ENCODE results near the gene N4BP3.
"Not testable (repeated sequence)": the region's sequence is repeated elsewhere in the genome, so short reads cannot be mapped to it uniquely, and the experiment has no call there.

N4BP3 gene

DNA sequence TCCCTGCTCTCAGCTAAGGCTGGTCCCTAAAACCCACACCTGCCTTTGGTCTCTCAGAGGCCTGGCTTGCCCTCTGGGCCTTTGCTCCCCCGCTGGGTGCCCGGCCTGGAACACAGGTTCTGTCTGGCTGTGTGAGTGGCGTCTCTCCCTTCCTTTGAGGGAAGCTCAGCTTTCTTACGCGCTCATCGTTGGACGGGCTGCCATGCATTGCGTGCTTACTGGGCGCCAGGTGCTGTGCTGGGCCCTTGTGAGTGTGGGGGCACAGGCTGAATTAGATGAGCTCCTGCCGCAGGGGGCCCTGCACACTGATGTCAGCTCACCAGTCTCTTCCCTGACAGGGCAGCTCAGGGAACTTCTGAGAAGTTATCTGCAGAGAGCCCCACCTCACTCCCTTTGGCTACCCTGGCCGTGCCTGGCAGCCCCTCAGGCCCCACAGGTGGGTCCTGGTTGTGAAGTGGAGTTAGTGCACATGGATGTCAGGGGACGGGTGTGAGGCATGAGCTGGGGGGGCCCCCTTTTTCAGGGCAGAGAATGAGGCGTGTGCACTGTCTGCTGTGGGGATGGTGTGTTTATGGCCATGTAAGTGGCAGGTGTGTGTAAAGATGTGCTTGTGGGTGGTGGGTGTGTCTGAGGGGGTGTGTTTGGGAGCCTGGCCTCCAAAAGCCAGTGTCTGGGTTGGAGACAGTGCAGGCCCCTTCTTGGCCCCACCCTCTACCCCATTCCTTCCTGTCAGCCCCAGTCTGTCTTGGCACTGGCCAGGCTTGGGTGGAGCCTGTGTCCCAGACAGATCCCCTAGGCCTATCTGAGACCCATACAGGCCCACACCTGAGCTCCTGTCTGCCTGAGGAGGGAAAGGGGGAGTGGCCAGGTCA is 10.0 kb downstream of the N4BP3 start:
- DNase-seq = peak; percentile 53

GRCh38 chr5:178123966-178124925 is 10.9 kb downstream of the N4BP3 start:
- no peak for DNase-seq

DNA sequence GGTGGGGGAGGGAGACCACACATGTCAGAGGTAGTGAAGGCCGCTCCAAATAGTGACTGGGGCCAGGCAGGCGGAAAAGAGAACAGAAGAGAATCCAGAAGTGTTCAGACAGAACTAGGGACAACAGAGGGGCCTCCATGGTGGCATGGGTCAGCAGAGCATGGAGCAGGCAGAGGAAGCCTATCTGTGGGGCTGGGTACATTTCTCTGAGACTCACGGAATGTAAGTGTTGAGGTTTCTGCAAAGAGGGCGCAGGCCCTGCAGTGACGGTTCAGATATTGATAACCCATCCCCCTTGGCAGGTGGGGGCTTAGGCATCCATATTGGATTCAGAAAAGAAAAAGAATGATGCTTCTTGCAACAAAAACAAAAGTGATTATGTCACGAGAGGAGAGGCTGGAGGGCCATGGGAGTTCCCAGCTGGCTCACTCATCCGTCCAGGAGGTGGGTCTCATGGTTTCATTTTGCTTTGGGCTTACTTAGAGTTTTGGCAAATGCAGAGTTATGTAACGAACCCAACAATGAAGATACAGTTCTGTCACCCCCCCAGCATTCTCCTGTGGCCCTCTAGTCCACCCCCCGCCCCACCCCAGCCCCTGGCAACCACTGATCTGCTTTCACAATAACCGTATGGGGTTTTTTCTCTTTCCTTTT is 12.0 kb downstream of the N4BP3 start:
- DNase-seq = no peak

- peak; percentile 70 for DNase-seq
Measured at GRCh38 chr5:178126556-178126955, 13.2 kb downstream of the N4BP3 start.

GRCh38 chr5:178127300-178128009 is 14.1 kb downstream of the N4BP3 start:
- DNase-seq = peak; percentile 88

DNA sequence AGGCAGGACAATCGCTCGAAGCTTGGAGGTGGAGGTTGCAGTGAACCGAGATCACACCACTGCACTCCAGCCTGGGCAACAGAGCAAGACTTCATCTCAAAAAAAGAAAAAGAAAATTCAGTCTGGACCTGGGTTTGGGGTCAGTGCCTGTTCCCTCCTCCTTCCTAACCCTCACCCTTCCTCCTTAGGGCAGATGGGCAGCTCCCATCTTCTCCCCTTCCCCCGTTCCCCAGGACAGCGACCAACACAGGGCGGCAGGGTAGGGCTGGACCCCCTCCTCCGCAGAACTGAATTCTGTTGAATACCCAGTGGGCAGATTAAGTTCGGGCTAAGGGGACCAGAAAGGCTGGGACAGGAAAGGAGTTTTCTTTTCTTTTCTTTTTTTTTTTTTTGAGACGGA is 16.0 kb downstream of the N4BP3 start:
- no peak for DNase-seq

DNA sequence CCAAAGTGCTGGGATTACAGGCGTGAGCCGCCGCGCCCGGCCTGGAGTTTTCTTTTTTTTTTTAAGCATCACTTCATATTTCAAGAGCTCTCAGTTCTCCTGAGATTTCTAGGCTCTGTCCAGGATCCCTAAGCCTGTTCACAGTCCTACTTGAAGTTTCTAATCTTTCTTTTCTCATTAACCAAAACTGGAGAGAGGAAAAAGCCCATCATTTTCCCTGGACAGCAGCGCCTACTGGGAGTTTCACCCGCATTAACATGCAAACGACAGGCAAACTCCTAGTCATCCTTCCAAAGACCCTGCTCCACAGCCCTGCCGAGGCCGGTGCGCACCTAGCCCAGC is 16.9 kb downstream of the N4BP3 start:
- DNase-seq = not testable (repeated sequence)

GRCh38 chr5:178130576-178131445 is 17.5 kb downstream of the N4BP3 start, which contains the start of gene RMND5B:
Gene RMND5B (plus strand): TSS chr5:178131014. CDS start chr5:178138120, 7,106 bp downstream.
- DNase-seq = peak; percentile 92

DNA sequence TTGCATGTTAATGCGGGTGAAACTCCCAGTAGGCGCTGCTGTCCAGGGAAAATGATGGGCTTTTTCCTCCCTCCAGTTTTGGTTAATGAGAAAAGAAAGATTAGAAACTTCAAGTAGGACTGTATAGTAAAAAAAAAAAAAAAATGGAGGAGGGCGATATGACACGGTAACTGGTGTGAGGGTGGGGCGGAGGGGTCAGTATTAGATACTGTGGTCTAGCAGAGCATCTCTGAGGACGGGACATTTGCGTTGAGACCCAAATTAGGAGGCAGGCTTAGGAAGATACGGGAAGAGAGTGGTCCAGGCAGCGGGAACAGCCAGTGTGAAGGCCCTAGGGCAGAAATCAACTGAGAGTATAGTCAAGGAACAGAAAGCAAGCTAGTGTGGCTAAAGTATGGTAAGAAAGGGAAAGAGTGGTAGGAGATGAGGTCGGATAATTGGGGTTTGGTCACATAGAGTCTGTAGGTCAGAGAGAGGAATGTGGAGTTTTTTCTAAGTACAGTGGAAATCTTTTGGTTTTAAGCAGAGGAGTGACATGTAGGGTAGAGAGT is 18.2 kb downstream of the N4BP3 start:
- no peak for DNase-seq

- DNase-seq = no peak
Measured at GRCh38 chr5:178136990-178137389, 23.7 kb downstream of the N4BP3 start.

GRCh38 chr5:178137991-178138390 is 24.7 kb downstream of the N4BP3 start:
- no peak for DNase-seq

- DNase-seq = no peak
Measured at GRCh38 chr5:178141550-178141949, 28.2 kb downstream of the N4BP3 start.

DNA sequence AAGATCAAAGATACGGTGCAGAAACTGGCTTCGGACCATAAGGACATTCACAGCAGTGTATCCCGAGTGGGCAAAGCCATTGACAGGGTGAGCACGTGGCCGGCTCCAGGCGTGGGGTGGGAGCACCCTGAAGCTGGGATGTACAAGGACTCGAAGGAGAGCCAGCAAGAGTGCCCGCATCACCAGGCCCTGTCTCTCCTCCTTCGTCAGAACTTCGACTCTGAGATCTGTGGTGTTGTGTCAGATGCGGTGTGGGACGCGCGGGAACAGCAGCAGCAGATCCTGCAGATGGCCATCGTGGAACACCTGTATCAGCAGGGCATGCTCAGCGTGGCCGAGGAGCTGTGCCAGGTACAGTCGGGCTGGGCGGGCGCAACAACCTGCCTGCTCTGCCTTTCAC is 29.3 kb downstream of the N4BP3 start:
- no peak for DNase-seq

GRCh38 chr5:178143246-178143645 is 29.9 kb downstream of the N4BP3 start:
- DNase-seq = no peak

DNA sequence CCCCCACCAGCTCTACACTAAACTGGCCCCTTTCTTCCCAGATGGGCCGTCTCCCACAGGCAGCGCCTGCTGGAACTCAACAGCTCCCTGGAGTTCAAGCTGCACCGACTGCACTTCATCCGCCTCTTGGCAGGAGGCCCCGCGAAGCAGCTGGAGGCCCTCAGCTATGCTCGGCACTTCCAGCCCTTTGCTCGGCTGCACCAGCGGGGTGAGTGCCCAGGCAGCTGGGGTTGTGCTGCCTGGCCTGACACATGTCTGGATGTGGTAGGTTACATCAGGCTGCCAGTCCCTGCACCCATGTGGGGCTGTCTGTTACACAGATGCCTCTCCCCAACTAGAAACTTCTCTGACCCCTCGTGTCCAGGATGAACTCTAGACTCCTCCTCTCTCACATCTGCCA is 30.6 kb downstream of the N4BP3 start:
- DNase-seq = no peak

GRCh38 chr5:178145965-178146820 is 32.9 kb downstream of the N4BP3 start:
- DNase-seq = peak; percentile 77

DNA sequence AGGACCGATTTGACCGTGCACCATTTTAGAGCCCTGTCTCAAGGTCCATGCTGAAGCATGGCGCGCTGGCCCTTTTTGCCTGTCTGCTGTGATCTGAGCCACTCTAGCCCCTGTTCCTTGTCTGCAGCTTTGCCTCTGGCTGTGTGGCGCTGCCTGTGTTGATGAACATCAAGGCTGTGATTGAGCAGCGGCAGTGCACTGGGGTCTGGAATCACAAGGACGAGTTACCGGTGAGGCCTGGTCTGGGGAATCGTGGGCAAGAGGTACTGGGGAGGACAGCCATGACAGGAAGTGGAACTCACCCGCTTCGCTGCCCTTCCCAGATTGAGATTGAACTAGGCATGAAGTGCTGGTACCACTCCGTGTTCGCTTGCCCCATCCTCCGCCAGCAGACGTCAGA is 34.1 kb downstream of the N4BP3 start:
- DNase-seq = no peak

DNA sequence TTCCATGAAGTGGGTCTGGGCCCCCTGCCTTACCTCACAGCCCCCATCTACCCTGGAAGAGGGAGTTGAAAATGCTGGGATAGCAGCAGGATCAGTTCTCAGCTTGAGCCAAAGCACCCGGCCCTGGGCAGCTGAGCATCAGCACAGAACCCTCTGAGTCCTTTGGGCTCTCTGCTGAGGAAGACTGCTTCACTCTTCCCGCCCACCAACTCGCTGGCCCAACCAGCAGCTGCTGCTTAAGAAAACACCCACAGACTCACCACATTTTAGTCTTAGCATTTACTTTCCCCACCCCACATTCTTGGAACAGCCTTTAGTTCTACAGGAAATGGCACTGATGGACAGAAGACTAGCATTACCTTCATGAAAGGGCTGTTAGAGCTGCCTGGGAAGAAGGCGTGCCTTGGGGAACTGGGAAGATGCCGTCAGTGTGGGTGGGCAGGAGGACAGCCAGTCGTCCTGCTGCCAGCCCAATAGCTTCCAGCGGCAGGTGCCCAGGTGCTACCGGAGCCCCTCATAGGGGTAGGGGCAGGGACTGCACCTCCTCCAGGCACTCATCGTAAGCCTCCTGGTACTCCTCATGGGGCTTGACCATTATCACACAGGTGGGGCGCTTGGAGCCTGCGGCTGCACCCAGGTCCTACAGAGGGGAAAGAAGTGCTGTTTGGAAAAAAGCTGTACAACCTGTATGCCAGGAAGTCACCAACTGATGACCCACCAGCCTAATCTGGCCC is 36.0 kb downstream of the N4BP3 start:
- DNase-seq = no peak

DNA sequence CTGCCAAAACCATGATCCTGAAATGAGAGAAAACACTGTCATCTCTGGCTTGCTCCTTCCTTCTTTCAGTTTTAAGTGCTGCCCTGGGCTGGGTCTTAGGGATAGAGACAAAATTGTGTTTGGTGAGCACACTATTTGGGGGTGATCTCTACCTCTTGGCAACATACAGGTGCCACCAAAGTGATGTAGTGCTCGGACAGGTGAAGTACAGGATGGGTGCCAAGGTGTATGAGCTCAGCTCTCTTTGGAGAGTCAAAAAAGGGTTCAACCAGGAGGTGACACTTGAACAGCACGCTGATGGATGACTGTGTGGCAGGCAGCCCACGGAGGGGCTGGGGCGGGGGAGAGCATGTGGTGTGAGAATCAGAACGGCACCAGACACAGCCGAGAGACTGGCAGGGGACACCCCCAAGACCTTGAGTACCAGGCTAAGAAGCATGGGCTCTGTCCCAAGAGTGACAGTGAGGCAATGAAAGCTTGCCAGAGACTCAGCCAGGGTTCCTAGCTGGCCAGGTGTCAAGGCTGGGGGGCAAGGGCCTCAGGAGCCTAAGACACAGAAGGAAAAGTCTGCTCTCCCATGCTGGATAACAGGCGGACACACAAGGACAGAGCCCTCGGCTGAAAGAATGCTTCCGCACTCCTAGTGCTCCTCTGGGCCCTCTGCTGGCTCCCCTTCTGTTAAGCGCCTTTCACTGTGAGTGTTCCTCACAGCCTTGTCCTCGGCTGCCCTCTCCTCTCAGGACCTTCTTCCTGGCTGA is 37.8 kb downstream of the N4BP3 start:
- peak; percentile 50 for DNase-seq
